GM12864 (cell line): ENCODE data around the gene PGAP3.
A peak's percentile ranks its signal among the peaks of the same experiment; 100 is the strongest.

Experiments
- DNase-seq: peaks from one replicate; pipeline ENCODE4 v3.0.0-alpha.2; 2011; ENCODE audit warnings: low read depth
- H3K4me3 ChIP-seq: 2 replicates; pipeline ENCODE4 v1.5.1; 2011; ENCODE audit warnings: mild to moderate bottlenecking, low read depth, low read length, control low read depth
- CTCF ChIP-seq: IDR thresholded peaks from 2 replicates; pipeline ENCODE4 v1.5.1; 2011; ENCODE audit warnings: low read depth, mild to moderate bottlenecking, moderate library complexity, low read length, control low read depth, inconsistent platforms; ENCODE audit errors: missing control alignments

PGAP3 gene

GRCh38 chr17:39634384-39634871, 53.4 kb downstream of the PGAP3 start:
- DNase-seq, result no peak
- TF ChIP-seq CTCF, result peak; percentile 69
- H3K4me3 ChIP-seq, result no peak overlapping the region

DNA sequence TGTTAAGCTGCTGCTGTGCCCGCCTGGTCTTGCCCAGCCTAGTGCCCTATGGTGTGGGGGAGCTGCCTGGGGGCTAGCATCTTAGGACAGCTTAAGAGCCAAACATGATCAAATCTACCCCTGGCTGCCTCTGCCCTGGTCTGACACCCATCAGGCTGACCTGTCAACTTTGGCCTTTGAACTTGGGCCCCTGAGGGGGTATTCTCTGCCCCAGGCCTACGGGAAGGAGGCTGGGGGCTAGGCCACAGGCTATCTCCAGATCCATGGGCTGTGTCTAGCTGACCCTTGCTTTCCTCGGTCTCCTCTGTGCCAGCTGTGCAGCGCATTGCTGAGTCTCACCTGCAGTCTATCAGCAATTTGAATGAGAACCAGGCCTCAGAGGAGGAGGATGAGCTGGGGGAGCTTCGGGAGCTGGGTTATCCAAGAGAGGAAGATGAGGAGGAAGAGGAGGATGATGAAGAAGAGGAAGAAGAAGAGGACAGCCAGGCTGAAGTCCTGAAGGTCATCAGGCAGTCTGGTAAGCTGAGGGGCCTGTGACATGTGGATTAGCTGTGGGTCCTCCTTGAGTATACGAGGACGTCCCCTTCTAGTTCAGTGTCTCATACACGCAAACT, 54.2 kb downstream of the PGAP3 start:
- no peak for TF ChIP-seq CTCF
- no peak for DNase-seq
- H3K4me3 ChIP-seq, result no peak overlapping the region

DNA sequence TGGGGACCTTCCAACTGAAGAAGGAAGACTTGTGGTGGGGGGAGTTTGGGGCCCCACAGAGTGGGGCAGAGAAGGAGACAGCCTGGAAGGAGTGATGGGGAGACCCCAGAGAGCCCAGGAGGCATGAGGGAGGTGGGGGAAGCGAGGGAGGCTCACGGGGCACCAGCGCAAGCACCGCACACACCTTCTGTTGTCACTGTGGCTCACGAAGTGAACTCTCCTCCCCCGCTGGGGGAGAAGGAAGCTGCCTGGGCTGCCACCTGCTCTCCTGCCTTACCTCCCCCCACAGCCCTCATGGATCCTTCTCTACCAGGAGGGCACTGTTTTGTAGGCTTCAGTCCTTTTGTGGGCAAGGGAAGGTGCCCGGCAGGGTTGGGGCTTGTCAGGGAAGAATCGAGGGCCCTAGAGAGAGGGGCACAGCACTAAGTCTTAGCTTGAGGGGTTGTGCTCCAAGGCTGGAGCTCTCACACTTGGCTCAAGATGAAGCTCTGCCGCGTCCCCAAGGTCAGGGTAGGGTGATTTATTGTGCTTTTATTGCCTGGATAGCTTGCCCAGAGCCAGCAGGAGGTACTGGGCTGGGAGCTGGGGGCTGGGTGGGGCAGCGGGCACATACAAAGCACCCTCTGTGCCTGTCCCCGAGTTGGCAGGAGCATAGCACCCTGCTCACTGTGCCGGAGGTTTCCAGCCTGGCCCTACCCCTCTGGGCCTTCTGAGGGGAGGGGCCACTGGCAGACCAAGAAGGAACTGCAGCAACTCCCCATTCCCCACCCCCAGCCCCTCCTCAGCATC, 55.5 kb downstream of the PGAP3 start:
- H3K4me3 ChIP-seq, result no peak overlapping the region
- no peak for TF ChIP-seq CTCF
- no peak for DNase-seq

- no peak overlapping the region for H3K4me3 ChIP-seq
- TF ChIP-seq CTCF, result no peak
- DNase-seq, result no peak
These were observed 56.5 kb downstream of the PGAP3 start for GRCh38 chr17:39631403-39631802.

DNA sequence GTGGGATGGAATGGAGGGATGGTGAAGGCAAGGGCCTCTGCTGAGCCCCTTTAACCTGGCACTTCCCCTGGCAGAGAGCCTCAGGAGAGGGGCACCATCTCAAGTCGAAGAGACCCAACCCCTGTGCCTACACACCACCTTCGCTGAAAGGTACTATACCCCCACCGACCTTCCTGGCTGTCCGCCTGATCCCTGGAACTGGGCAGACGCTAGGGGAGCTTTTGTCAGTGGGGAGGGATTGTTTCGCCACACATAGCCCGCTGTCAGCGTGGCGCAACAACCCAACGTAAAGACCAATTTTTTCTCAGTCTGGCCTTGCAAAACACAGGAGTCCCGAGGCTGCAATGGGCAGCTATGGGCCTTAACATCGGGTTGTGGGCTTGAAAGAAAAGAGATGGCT, 58.0 kb downstream of the PGAP3 start:
- DNase-seq, result no peak
- H3K4me3 ChIP-seq, result no peak overlapping the region
- TF ChIP-seq CTCF, result no peak

DNA sequence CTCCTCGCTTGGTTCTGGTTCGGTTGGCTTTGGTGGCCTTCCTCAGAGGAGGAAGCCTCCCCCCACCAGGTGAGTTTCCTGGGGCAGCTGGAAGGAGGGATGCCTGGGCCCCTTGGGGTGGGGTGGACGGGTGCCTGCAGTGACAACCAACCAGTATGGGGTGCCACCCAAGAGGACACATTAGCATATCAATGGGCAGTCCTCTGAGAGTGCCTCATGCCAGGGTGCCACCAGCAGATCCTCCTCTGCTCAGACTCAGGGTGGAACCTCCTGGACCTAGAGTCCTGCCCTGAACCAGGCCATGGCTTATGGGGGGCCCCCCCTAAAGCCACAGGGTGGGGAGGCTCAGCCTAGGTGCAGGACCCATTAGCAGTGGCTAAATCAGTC, 58.4 kb downstream of the PGAP3 start:
- no peak for TF ChIP-seq CTCF
- H3K4me3 ChIP-seq, result no peak overlapping the region
- no peak for DNase-seq
